Measurements from ENCODE around the gene ABHD3. TPM values are rescaled to one million over a fixed set of nuclear protein-coding genes. Genes with fewer than 3 reads are reported as not detected.
"Not testable (repeated sequence)": the region's sequence is repeated elsewhere in the genome, so short reads cannot be mapped to it uniquely, and the experiment has no call there.

Gene ABHD3
- polyA plus RNA-seq, 1 donor (not counting 4 experiments of a cell fraction or from before 2014, with no cell fraction given), result 31.6 TPM

DNA sequence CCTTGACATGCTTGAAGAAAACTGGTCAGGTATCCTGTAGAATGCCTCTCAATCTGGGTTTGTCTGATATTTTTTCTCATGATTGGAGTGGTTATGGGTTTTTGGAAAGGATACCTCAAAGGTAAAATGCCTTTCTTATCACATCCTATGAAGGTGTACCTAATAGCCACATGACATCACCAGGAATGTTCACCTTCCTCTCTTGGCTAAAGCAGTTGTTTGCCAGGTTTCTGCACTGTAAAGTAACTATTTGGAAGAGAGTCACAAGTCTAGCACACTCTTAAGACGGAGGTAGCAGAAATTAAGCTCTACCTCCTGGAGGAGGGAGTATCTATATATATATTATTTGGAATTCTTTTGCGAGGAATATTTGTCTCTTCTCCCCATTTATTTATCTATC lies 18.1 kb upstream of the ABHD3 start:
- no peak for FAIRE-seq

DNA sequence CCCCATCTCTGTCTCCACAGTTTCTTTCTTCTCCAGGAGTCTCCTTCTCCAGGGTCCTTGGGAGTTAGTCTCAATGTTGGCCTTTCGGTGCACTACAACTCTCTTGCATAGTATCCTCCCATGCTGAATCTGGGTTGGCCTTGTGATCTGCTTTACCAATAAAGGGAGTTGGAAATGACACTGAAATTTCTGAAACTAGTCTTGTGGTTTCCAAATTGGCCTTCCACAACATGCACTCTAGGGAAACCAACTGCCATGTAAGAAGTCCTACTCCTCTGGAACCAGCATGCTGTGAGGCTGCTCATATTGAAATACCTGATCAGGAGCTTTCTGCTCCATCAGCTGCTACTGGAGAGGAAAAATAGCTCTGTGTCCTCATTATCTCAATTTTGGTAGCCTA lies 9.9 kb upstream of the ABHD3 start:
- Histone ChIP-seq H3K9me3 (ENCODE audit: control insufficient read depth, low read depth, low read length) (no peaks in the 10 kb centered on the region), H3K27ac (ENCODE audit: control insufficient read depth, insufficient read depth, low read length) (no peak overlapping the region), H3K36me3 (ENCODE audit: control insufficient read depth in 2 of 2, extremely low read depth in 1 of 2, insufficient read depth in 2 of 2, low read length in 2 of 2) (no peaks in the 10 kb centered on the region), H3K4me3 (ENCODE audit: control insufficient read depth in 2 of 3, extremely low read depth in 1 of 3, insufficient read depth in 2 of 3, low read depth in 1 of 3, low read length in 3 of 3) (no peak overlapping the region), H3K4me1 (ENCODE audit: control insufficient read depth, extremely low read depth, insufficient read depth, low read length) (no peaks in the 10 kb centered on the region), H3K4me2 (ENCODE audit: control insufficient read depth, extremely low read depth, insufficient read depth, low read depth, low read length) (no peak overlapping the region), H3K27me3 (ENCODE audit: control insufficient read depth, extremely low read depth, insufficient read depth, low read length) (no peaks in the 10 kb centered on the region), H3K9ac (ENCODE audit: control insufficient read depth, extremely low read depth, insufficient read depth, low read length) (no peak overlapping the region), H3K79me2 (ENCODE audit: control insufficient read depth, insufficient read depth, low read length) (no peaks in the 10 kb centered on the region), H2AFZ (ENCODE audit: control insufficient read depth, low read length) (no peak overlapping the region), H3K9me1 (ENCODE audit: control insufficient read depth, extremely low read depth, insufficient read depth, low read length) (no peaks in the 10 kb centered on the region), H4K20me1 (ENCODE audit: control insufficient read depth, extremely low read depth, insufficient read depth, low read length) (no peaks in the 10 kb centered on the region)
- FAIRE-seq (no peak), DNase-seq (ENCODE audit: low read depth, low spot score) (no peak)
- dilution Hi-C loops (cut with MboI; ENCODE audit: extremely low pct_ligation_motif_present, low sequenced_read_pairs), result no loop called here
- TF ChIP-seq, protein P1, sequence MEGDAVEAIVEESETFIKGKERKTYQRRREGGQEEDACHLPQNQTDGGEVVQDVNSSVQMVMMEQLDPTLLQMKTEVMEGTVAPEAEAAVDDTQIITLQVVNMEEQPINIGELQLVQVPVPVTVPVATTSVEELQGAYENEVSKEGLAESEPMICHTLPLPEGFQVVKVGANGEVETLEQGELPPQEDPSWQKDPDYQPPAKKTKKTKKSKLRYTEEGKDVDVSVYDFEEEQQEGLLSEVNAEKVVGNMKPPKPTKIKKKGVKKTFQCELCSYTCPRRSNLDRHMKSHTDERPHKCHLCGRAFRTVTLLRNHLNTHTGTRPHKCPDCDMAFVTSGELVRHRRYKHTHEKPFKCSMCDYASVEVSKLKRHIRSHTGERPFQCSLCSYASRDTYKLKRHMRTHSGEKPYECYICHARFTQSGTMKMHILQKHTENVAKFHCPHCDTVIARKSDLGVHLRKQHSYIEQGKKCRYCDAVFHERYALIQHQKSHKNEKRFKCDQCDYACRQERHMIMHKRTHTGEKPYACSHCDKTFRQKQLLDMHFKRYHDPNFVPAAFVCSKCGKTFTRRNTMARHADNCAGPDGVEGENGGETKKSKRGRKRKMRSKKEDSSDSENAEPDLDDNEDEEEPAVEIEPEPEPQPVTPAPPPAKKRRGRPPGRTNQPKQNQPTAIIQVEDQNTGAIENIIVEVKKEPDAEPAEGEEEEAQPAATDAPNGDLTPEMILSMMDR (optimal IDR thresholded peaks at IDR 0.05 in 1 of 3, IDR thresholded peaks at IDR 0.05 in 1 of 3, conservative IDR thresholded peaks at IDR 0.05 in 1 of 3; ENCODE audit: extremely low read depth in 1 of 3, insufficient read depth in 2 of 3, low read length in 3 of 3), result no peak
- no peak for TF ChIP-seq EZH2 (IDR thresholded peaks at IDR 0.05; ENCODE audit: low read length)

More for the DNA sequence above, 18.1 kb upstream of the ABHD3 start:
- Histone ChIP-seq H3K27ac (ENCODE audit: control insufficient read depth, insufficient read depth, low read length) (no peak overlapping the region), H3K9ac (ENCODE audit: control insufficient read depth, extremely low read depth, insufficient read depth, low read length) (no peak overlapping the region), H3K4me2 (ENCODE audit: control insufficient read depth, extremely low read depth, insufficient read depth, low read depth, low read length) (no peak overlapping the region), H3K9me1 (ENCODE audit: control insufficient read depth, extremely low read depth, insufficient read depth, low read length) (no peaks in the 10 kb centered on the region), H4K20me1 (ENCODE audit: control insufficient read depth, extremely low read depth, insufficient read depth, low read length) (no peaks in the 10 kb centered on the region), H2AFZ (ENCODE audit: control insufficient read depth, low read length) (no peak overlapping the region), H3K27me3 (ENCODE audit: control insufficient read depth, extremely low read depth, insufficient read depth, low read length) (no peaks in the 10 kb centered on the region), H3K4me3 (ENCODE audit: control insufficient read depth in 2 of 3, extremely low read depth in 1 of 3, insufficient read depth in 2 of 3, low read depth in 1 of 3, low read length in 3 of 3) (no peak overlapping the region), H3K4me1 (ENCODE audit: control insufficient read depth, extremely low read depth, insufficient read depth, low read length) (no peaks in the 10 kb centered on the region), H3K9me3 (ENCODE audit: control insufficient read depth, low read depth, low read length) (no peaks in the 10 kb centered on the region), H3K79me2 (ENCODE audit: control insufficient read depth, insufficient read depth, low read length) (no peaks in the 10 kb centered on the region), H3K36me3 (ENCODE audit: control insufficient read depth in 2 of 2, extremely low read depth in 1 of 2, insufficient read depth in 2 of 2, low read length in 2 of 2) (no peaks in the 10 kb centered on the region)
- dilution Hi-C loops (cut with MboI; ENCODE audit: extremely low pct_ligation_motif_present, low sequenced_read_pairs), result no loop called here
- TF ChIP-seq, protein P1 (optimal IDR thresholded peaks at IDR 0.05 in 1 of 3, IDR thresholded peaks at IDR 0.05 in 1 of 3, conservative IDR thresholded peaks at IDR 0.05 in 1 of 3; ENCODE audit: extremely low read depth in 1 of 3, insufficient read depth in 2 of 3, low read length in 3 of 3), result no peak
- no peak for TF ChIP-seq EZH2 (IDR thresholded peaks at IDR 0.05; ENCODE audit: low read length)
- no peak for DNase-seq (ENCODE audit: low read depth, low spot score)

DNA sequence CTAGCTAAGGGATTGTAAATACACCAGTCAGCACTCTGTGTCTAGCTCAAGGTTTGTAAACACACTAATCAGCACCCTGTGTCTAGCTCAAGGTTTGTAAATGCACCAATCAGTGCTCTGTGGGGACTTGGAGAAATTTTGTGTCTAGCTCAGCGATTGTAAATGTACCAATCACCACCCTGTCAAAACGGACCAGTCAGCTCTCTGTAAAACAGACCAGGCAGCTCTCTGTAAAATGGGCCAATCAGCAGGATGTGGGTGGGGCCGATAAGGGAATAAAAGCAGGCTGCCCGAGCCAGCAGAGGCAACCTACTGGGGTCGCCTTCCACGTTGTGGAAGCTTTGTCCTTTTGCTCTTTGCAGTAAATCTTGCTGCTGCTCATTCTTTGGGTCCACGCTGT lies 2.6 kb upstream of the ABHD3 start:
- H3K27ac ChIP-seq (ENCODE audit: control insufficient read depth, insufficient read depth, low read length); H2AFZ ChIP-seq (ENCODE audit: control insufficient read depth, low read length); H3K4me2 ChIP-seq (ENCODE audit: control insufficient read depth, extremely low read depth, insufficient read depth, low read depth, low read length); H3K9ac ChIP-seq (ENCODE audit: control insufficient read depth, extremely low read depth, insufficient read depth, low read length); H4K20me1 ChIP-seq (ENCODE audit: control insufficient read depth, extremely low read depth, insufficient read depth, low read length); H3K79me2 ChIP-seq (ENCODE audit: control insufficient read depth, insufficient read depth, low read length); H3K36me3 ChIP-seq (ENCODE audit: control insufficient read depth in 2 of 2, extremely low read depth in 1 of 2, insufficient read depth in 2 of 2, low read length in 2 of 2); FAIRE-seq; dilution Hi-C loops (cut with MboI; ENCODE audit: extremely low pct_ligation_motif_present, low sequenced_read_pairs); DNase-seq (ENCODE audit: low read depth, low spot score); H3K9me3 ChIP-seq (ENCODE audit: control insufficient read depth, low read depth, low read length); H3K4me1 ChIP-seq (ENCODE audit: control insufficient read depth, extremely low read depth, insufficient read depth, low read length); H3K4me3 ChIP-seq (ENCODE audit: control insufficient read depth in 2 of 3, extremely low read depth in 1 of 3, insufficient read depth in 2 of 3, low read depth in 1 of 3, low read length in 3 of 3); H3K9me1 ChIP-seq (ENCODE audit: control insufficient read depth, extremely low read depth, insufficient read depth, low read length); H3K27me3 ChIP-seq (ENCODE audit: control insufficient read depth, extremely low read depth, insufficient read depth, low read length): not testable (repeated sequence)
